Loucy (cell line): ENCODE results near the gene GRIN3B.

Experiments
- CTCF ChIP-seq: fragments of 200-600 bp; sonication (generic); conservative IDR thresholded peaks from 2 replicates; pipeline ENCODE4 v1.5.1; 2014; ENCODE audit warnings: mild to moderate bottlenecking, antibody characterized with exemption, low read length
- EZH2phosphoT487 ChIP-seq: fragments of 200-600 bp; IDR thresholded peaks from 2 replicates; pipeline ENCODE4 v1.6.1; 2018; ENCODE audit warnings: antibody characterized with exemption, mild to moderate bottlenecking, moderate library complexity, borderline replicate concordance

GRCh38 chr19:1019980-1020867 is 20.0 kb downstream of the GRIN3B start:
- no peak for TF ChIP-seq CTCF
- TF ChIP-seq EZH2phosphoT487 = no peak
